CD4-positive, CD25-positive, alpha-beta regulatory T cell (primary cell): ENCODE data around the gene OR6J1. TPM values are rescaled to one million over a fixed set of nuclear protein-coding genes. Genes with fewer than 3 reads are reported as not detected.
"Not testable (repeated sequence)": the region's sequence is repeated elsewhere in the genome, so short reads cannot be mapped to it uniquely, and the experiment has no call there.

Experiments
- ATAC-seq, 2 donors: fragments of 150-1000 bp; cut with Tn5 transposase; one replicate each; pipeline ENCODE4 v1.10.0; 2021; ENCODE audit warnings: low read depth in 2 of 2, moderate number of reproducible peaks in 2 of 2, moderate library complexity in 1 of 2
- DNase-seq, 3 donors: peaks; one replicate each; pipeline versions ENCODE4 v3.0.0 to v3.0.0-alpha.2; 2012 to 2022; ENCODE audit warnings: mixed read lengths in 1 of 3
- H3K27ac ChIP-seq: one replicate; pipeline ENCODE4 v1.7.0; 2013; ENCODE audit warnings: mild to moderate bottlenecking, low read length; ENCODE audit not compliant: insufficient read depth, poor library complexity, severe bottlenecking
- H3K27me3 ChIP-seq: one replicate; pipeline ENCODE4 v1.7.0; 2013; ENCODE audit warnings: low read length; ENCODE audit not compliant: control insufficient read depth, insufficient read depth
- H3K36me3 ChIP-seq: one replicate; pipeline ENCODE4 v1.7.0; 2013; ENCODE audit warnings: mild to moderate bottlenecking, low read length, moderate library complexity; ENCODE audit not compliant: control insufficient read depth, insufficient read depth
- H3K4me1 ChIP-seq: 2 replicates; pipeline ENCODE4 v1.7.0; 2013; ENCODE audit warnings: mild to moderate bottlenecking, low read length; ENCODE audit not compliant: insufficient read depth, control insufficient read depth, poor library complexity, severe bottlenecking
- H3K4me3 ChIP-seq: one replicate; pipeline ENCODE4 v1.7.0; 2013; ENCODE audit warnings: low read depth, mild to moderate bottlenecking, low read length, moderate library complexity
- H3K9me3 ChIP-seq, 2 experiments: 1 replicate in 1 of 2; 2 replicates in 1 of 2; pipeline ENCODE4 v1.7.0; 2013; ENCODE audit warnings: low read length in 2 of 2, mild to moderate bottlenecking in 1 of 2, moderate library complexity in 1 of 2; ENCODE audit not compliant: control insufficient read depth in 2 of 2
- H3K27ac Mint-ChIP-seq, 3 donors: one replicate each; pipeline ENCODE4 v1.8.0; 2020 to 2022; ENCODE audit warnings: mild to moderate bottlenecking in 3 of 3, mixed read lengths in 3 of 3, moderate library complexity in 2 of 3
- H3K27me3 Mint-ChIP-seq: one replicate; pipeline ENCODE4 v1.8.0; 2022; ENCODE audit warnings: mild to moderate bottlenecking, mixed read lengths
- H3K36me3 Mint-ChIP-seq: one replicate; pipeline ENCODE4 v1.8.0; 2020; ENCODE audit warnings: mixed read lengths
- H3K4me1 Mint-ChIP-seq, 4 donors: one replicate each; pipeline ENCODE4 v1.8.0; 2020 to 2022; ENCODE audit warnings: mixed read lengths in 4 of 4, mild to moderate bottlenecking in 1 of 4
- H3K4me3 Mint-ChIP-seq, 4 donors: one replicate each; pipeline ENCODE4 v1.8.0; 2020 to 2022; ENCODE audit warnings: mild to moderate bottlenecking in 4 of 4, mixed read lengths in 4 of 4, moderate library complexity in 3 of 4
- H3K9me3 Mint-ChIP-seq, 7 donors: one replicate each; pipeline ENCODE4 v1.8.0; 2020 to 2022; ENCODE audit warnings: mixed read lengths in 7 of 7, mild to moderate bottlenecking in 3 of 7, moderate library complexity in 2 of 7
- polyA plus RNA-seq, 4 donors: library from polyadenylated mRNA; unstranded; fragments of 300-500 nt; fragmentation: Illumina TruSeq; gene quantifications; one replicate each; pipeline ENCODE4 v1.2.3, GENCODE V29; 2021
- total RNA-seq: library from RNA; stranded (reverse); gene quantifications from one replicate; pipeline ENCODE4 v1.2.3, GENCODE V29; 2022

The OR6J1 gene
- total and polyA plus RNA-seq, 5 donors from 2014 or later = not detected

DNA sequence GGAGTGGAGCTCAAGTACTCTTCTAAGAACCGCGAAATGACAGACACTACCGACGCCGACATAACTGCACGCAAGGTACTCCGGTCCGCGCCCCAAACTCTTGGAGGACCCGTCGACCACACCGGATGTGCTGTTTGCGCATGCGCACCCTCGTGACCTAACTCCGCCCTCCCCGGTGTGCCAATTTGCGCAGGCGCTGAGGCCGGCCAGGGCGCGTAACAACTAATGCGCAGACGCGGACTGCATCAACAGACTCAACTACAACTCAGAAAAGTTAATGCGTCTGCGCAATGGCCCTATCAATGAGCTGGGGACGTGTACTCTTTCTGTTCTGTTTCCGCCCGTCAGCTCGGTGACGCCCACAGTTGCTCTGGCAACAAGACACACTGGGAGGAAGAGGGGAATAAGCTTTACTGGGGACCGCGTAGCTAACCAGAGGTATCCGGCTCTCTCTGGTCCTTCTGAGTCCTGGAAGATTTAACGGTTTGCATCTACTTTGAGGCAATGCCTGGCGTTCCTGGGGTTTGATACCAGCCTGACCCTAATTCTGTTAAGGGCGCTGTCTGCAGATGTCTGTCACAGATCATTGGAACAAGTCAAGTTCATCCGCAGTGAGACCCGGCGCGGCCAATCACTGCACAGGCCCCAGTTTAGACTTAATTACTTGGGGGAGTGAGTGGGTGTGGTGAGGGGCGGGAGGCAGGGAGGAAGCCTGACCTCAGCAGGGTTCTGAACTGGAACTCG is 54.9 kb downstream of the OR6J1 start, which contains the start of gene DAD1:
Gene DAD1 (minus strand): TSS at position 129 of the 744 bp plus-strand sequence. CDS start 67 bp downstream, at position 62.
- H3K4me1 ChIP-seq = peaks cover 49% of the 10 kb centered on the region
- H3K27me3 ChIP-seq = peaks cover 3% of the 10 kb centered on the region
- H3K27ac Mint-ChIP-seq = peak within 1 kb of the TSS; percentile 98 to 99 (median 99)
- H3K4me3 Mint-ChIP-seq = peak within 1 kb of the TSS; percentile 93 to 98 (median 96)
- H3K36me3 ChIP-seq = no peaks in the 10 kb centered on the region
- DNase-seq (peak; percentile 99 to 100 (median 100)), ATAC-seq (peak; percentile 92 to 94)
- H3K4me1 Mint-ChIP-seq = peaks cover 26 to 59% (median 31%) of the 10 kb centered on the region in 4 donors
- peaks cover 0 to 1% (median 0%) of the 10 kb centered on the region in 7 donors for H3K9me3 Mint-ChIP-seq
- peak within 1 kb of the TSS; percentile 99 for H3K27ac ChIP-seq
- peaks cover 7% of the 10 kb centered on the region for H3K36me3 Mint-ChIP-seq
- H3K27me3 Mint-ChIP-seq = peaks cover 15% of the 10 kb centered on the region
- H3K4me3 ChIP-seq = peak within 1 kb of the TSS; percentile 96
- H3K9me3 ChIP-seq = no peaks in the 10 kb centered on the region

DNA sequence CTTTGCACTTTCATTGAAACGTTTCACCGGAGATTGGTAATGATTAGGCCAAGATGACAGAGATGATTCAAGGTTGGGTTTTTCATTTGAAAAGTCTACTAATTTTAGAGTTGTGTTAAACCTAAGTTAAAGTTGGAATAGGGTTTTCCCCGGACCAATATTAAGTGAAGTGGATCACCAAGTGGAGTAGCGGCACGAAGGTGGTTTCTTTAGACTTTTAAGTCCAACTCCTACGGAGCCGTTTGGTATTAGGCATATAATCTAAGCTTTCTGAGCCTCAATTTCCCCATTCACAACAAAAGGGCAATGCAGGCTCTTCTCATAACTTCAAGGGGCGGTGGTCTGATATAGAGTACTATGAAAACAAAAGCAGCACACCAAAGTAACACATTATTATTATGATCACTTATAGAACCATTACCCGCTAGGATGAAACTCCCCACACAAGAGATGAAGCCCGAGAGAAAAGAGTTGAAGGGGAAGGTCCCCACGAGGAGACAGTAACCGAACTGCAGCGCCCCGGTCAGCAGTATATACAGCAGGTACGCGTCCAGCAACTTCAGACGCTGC is 55.5 kb downstream of the OR6J1 start:
- Mint-ChIP-seq H3K27me3 (peaks cover 12% of the 10 kb centered on the region), H3K9me3 (peaks cover 0 to 1% (median 0%) of the 10 kb centered on the region in 7 donors), H3K27ac (peak overlapping the region; percentile 98 to 99 (median 99)), H3K36me3 (peaks cover 7% of the 10 kb centered on the region), H3K4me1 (peaks cover 31 to 66% (median 37%) of the 10 kb centered on the region in 4 donors), H3K4me3 (peak overlapping the region; percentile 93 to 98 (median 96))
- Histone ChIP-seq H3K9me3 (no peaks in the 10 kb centered on the region), H3K27me3 (peaks cover 3% of the 10 kb centered on the region), H3K36me3 (no peaks in the 10 kb centered on the region), H3K27ac (peak overlapping the region; percentile 99), H3K4me1 (peaks cover 54% of the 10 kb centered on the region), H3K4me3 (peak overlapping the region; percentile 96)
- DNase-seq = no peak
- ATAC-seq = no peak

DNA sequence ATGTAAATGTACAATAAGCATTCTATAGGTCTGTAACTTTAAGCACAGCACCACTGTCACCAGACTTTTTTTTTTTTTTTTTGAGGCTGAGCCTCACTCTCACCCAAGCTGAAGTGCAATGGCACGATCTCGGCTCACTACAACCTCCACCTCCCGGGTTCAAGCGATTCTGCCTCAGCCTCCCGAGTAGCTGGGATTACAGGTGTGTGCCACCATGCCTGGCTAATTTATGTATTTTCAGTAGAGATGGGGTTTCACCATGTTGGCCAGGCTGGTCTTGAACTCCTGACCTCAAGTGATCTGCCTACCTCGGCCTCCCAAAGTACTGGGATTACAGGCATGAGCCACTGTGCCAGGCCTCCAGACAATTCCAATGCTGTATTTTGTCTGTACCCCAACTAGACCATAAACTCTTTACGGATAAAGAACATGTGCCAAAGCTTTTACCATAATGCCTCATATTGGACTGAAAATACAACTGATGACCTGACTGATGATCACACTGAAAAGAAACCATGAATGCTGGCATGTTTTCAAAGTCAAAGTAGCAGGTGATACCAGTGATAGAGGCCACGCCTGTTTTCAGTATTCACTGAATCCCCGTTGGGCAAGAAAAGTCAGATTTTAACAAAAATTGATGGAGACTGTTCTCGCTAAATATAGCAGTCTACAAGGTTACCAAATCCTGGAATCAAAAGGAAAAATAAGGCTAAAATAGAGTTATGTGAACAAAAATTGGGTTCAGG is 56.3 kb downstream of the OR6J1 start:
- peaks cover 12% of the 10 kb centered on the region for H3K36me3 Mint-ChIP-seq
- not testable (repeated sequence) for H3K27me3 ChIP-seq, H3K36me3 ChIP-seq, H3K27me3 Mint-ChIP-seq, H3K9me3 ChIP-seq, H3K9me3 Mint-ChIP-seq, ATAC-seq
- H3K27ac ChIP-seq = peak overlapping the region; percentile 99
- H3K4me3 Mint-ChIP-seq = peak overlapping the region; percentile 93 to 98 (median 96)
- DNase-seq = peak in 2 of 3 donors; percentile 49 to 68
- peaks cover 60% of the 10 kb centered on the region for H3K4me1 ChIP-seq
- peak overlapping the region; percentile 96 for H3K4me3 ChIP-seq
- H3K27ac Mint-ChIP-seq = peak overlapping the region; percentile 98 to 99 (median 99)
- peaks cover 39 to 73% (median 44%) of the 10 kb centered on the region in 4 donors for H3K4me1 Mint-ChIP-seq

DNA sequence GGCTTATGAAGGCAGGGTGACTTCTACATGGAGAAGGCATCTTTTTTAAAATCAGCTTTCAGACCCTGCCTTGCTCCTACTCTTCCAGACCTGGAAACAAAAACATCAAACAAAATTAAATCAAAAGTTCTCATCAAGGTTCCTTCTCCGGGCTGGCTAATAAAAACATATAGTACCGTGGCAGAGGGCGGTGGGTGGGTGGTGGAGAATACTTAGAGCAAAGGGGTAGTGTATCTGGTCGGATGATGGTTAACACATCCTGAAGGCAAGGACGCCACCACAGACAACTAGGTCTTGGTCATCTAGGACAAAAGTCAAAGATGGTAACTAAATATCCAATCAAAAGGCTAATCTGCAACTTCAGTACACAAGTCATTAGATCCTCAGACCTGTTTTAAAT is 56.9 kb downstream of the OR6J1 start:
- no peaks in the 10 kb centered on the region for H3K9me3 ChIP-seq
- no peaks in the 10 kb centered on the region for H3K27me3 ChIP-seq
- Mint-ChIP-seq H3K9me3 (peaks cover 0 to 1% (median 0%) of the 10 kb centered on the region in 7 donors), H3K36me3 (peaks cover 12% of the 10 kb centered on the region), H3K27me3 (peaks cover 7% of the 10 kb centered on the region), H3K4me1 (peaks cover 44 to 79% (median 49%) of the 10 kb centered on the region in 4 donors), H3K4me3 (peak overlapping the region; percentile 93 to 98 (median 96)), H3K27ac (peak overlapping the region; percentile 98 to 99 (median 99))
- H3K4me1 ChIP-seq = peaks cover 60% of the 10 kb centered on the region
- no peaks in the 10 kb centered on the region for H3K36me3 ChIP-seq
- DNase-seq (no peak), ATAC-seq (no peak)
- peak overlapping the region; percentile 99 for H3K27ac ChIP-seq
- H3K4me3 ChIP-seq = peak overlapping the region; percentile 96

DNA sequence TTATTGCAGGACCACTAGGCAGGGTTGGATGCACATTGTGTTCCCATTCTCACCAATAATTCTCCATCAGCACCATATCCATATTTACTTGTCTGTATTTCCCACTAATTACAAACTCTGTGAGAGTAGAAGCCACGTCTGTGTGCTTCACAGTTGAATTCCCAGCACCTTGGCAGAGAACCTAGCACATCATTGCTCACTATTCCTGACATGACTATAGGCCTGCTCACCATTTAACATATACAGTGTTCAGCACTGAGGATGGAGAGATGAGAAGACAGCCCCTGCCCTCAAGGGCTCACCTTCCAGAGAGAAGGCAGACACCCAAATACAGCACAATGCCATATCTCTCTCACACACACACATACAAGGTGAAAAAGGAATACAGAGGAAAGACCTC is 60.2 kb downstream of the OR6J1 start:
- Mint-ChIP-seq H3K4me1 (peaks cover 51 to 85% (median 59%) of the 10 kb centered on the region in 4 donors), H3K4me3 (peak overlapping the region in 3 of 4 donors; percentile 15 to 74 (median 67)), H3K9me3 (no peaks in the 10 kb centered on the region), H3K36me3 (peaks cover 17% of the 10 kb centered on the region), H3K27me3 (peaks cover 2% of the 10 kb centered on the region), H3K27ac (peak overlapping the region; percentile 33 to 99 (median 89))
- DNase-seq = no peak
- Histone ChIP-seq H3K9me3 (no peaks in the 10 kb centered on the region), H3K4me3 (peak overlapping the region; percentile 16), H3K36me3 (no peaks in the 10 kb centered on the region), H3K27ac (no peak overlapping the region), H3K27me3 (no peaks in the 10 kb centered on the region), H3K4me1 (peaks cover 55% of the 10 kb centered on the region)
- ATAC-seq = no peak

Other genes starting within 250 kb of the OR6J1 start
- 81.8 TPM for gene DAD1, start 55.1 kb downstream of the OR6J1 start, total RNA-seq
- 100 to 1,000 TPM; 630 to 720 (median 697) TPM for gene DAD1, start 55.1 kb downstream of the OR6J1 start, polyA plus RNA-seq
- gene ABHD4, start 46.1 kb downstream of the OR6J1 start, total RNA-seq = 10.1 TPM
- gene ABHD4, start 46.1 kb downstream of the OR6J1 start, polyA plus RNA-seq = 10 to 100 TPM; 10.2 to 13.4 (median 11.1) TPM
- gene OXA1L, start 122.3 kb upstream of the OR6J1 start, total RNA-seq = 155 TPM
- 10 to 100 TPM; 62.6 to 85.2 (median 75.6) TPM for gene OXA1L, start 122.3 kb upstream of the OR6J1 start, polyA plus RNA-seq
- not detected for gene SLC7A7, start 171.1 kb upstream of the OR6J1 start, total RNA-seq
- gene SLC7A7, start 171.1 kb upstream of the OR6J1 start, polyA plus RNA-seq = under 1 TPM; 0.21 to 0.61 (median 0.50) TPM
- gene MRPL52, start 185.5 kb upstream of the OR6J1 start, total RNA-seq = 35.7 TPM
- 100 to 1,000 TPM; 129 to 148 (median 138) TPM for gene MRPL52, start 185.5 kb upstream of the OR6J1 start, polyA plus RNA-seq
- 1.0 TPM for gene MMP14, start 192.2 kb upstream of the OR6J1 start, total RNA-seq
- gene MMP14, start 192.2 kb upstream of the OR6J1 start, polyA plus RNA-seq = not detected
- 111 TPM for gene LRP10, start 227.4 kb upstream of the OR6J1 start, total RNA-seq
- gene LRP10, start 227.4 kb upstream of the OR6J1 start, polyA plus RNA-seq = 100 to 1,000 TPM in 1 of 4 donors, 10 to 100 TPM in 3; 78.7 to 108 (median 88.3) TPM
- 11.1 TPM for gene REM2, start 238.9 kb upstream of the OR6J1 start, total RNA-seq
- gene REM2, start 238.9 kb upstream of the OR6J1 start, polyA plus RNA-seq = 1 to 10 TPM in 3 of 4 donors, under 1 TPM in 1; 0.61 to 2.6 (median 1.4) TPM